Midbrain (tissue), 1 donor: Measurements from ENCODE around the gene IPCEF1.

Source experiments
- DNase-seq: peaks from one replicate; lab custom pipeline; 2025; lab: John Stamatoyannopoulos, UW

Gene IPCEF1

GRCh38 chr6:154356690-154357089 is at the start of gene IPCEF1:
Gene IPCEF1 (minus strand): TSS chr6:154356803. CDS start chr6:154265947, 90,856 bp downstream.
- no peak for DNase-seq

- no peak for DNase-seq
These were observed 49.7 kb upstream of the IPCEF1 start for GRCh38 chr6:154406301-154406700.

GRCh38 chr6:154404791-154405400 is 48.3 kb upstream of the IPCEF1 start:
- DNase-seq: no peak

- DNase-seq: no peak
These were observed 47.2 kb upstream of the IPCEF1 start for GRCh38 chr6:154403788-154404187.

- no peak for DNase-seq
These were observed 45.6 kb upstream of the IPCEF1 start for GRCh38 chr6:154402081-154402780.

GRCh38 chr6:154399097-154399496 is 42.5 kb upstream of the IPCEF1 start:
- peak; percentile 61 for DNase-seq

GRCh38 chr6:154397491-154398195 is 41.0 kb upstream of the IPCEF1 start:
- no peak for DNase-seq

- DNase-seq: no peak
These were observed 39.3 kb upstream of the IPCEF1 start for GRCh38 chr6:154395878-154396277.

GRCh38 chr6:154395316-154395715 is 38.7 kb upstream of the IPCEF1 start:
- no peak for DNase-seq

- peak; percentile 36 for DNase-seq
These were observed 38.0 kb upstream of the IPCEF1 start for GRCh38 chr6:154394571-154394970.

GRCh38 chr6:154390034-154390433 is 33.4 kb upstream of the IPCEF1 start:
- no peak for DNase-seq

GRCh38 chr6:154388803-154389202 is 32.2 kb upstream of the IPCEF1 start:
- DNase-seq: no peak

GRCh38 chr6:154386848-154387717 is 30.5 kb upstream of the IPCEF1 start:
- no peak for DNase-seq

GRCh38 chr6:154384191-154384590 is 27.6 kb upstream of the IPCEF1 start:
- DNase-seq: no peak

- no peak for DNase-seq
These were observed 26.7 kb upstream of the IPCEF1 start for GRCh38 chr6:154383273-154383672.

- DNase-seq: no peak
These were observed 26.1 kb upstream of the IPCEF1 start for GRCh38 chr6:154382740-154383139.

GRCh38 chr6:154381548-154381947 is 24.9 kb upstream of the IPCEF1 start:
- no peak for DNase-seq

GRCh38 chr6:154380741-154381140 is 24.1 kb upstream of the IPCEF1 start:
- DNase-seq: no peak

- no peak for DNase-seq
These were observed 23.0 kb upstream of the IPCEF1 start for GRCh38 chr6:154379585-154379984.

GRCh38 chr6:154378518-154378917 is 21.9 kb upstream of the IPCEF1 start:
- DNase-seq: no peak

- DNase-seq: no peak
These were observed 21.1 kb upstream of the IPCEF1 start for GRCh38 chr6:154377726-154378125.

GRCh38 chr6:154373971-154374370 is 17.4 kb upstream of the IPCEF1 start:
- DNase-seq: no peak
